Measurements from ENCODE around the gene COMT. TPM values are rescaled to one million over a fixed set of nuclear protein-coding genes. Genes with fewer than 3 reads are reported as not detected.

COMT gene
- total RNA-seq, 3 donors from 2014 or later (not counting 1 experiment from before 2014, with no cell fraction given), result 37.5 to 56.2 (median 38.2) TPM

DNA sequence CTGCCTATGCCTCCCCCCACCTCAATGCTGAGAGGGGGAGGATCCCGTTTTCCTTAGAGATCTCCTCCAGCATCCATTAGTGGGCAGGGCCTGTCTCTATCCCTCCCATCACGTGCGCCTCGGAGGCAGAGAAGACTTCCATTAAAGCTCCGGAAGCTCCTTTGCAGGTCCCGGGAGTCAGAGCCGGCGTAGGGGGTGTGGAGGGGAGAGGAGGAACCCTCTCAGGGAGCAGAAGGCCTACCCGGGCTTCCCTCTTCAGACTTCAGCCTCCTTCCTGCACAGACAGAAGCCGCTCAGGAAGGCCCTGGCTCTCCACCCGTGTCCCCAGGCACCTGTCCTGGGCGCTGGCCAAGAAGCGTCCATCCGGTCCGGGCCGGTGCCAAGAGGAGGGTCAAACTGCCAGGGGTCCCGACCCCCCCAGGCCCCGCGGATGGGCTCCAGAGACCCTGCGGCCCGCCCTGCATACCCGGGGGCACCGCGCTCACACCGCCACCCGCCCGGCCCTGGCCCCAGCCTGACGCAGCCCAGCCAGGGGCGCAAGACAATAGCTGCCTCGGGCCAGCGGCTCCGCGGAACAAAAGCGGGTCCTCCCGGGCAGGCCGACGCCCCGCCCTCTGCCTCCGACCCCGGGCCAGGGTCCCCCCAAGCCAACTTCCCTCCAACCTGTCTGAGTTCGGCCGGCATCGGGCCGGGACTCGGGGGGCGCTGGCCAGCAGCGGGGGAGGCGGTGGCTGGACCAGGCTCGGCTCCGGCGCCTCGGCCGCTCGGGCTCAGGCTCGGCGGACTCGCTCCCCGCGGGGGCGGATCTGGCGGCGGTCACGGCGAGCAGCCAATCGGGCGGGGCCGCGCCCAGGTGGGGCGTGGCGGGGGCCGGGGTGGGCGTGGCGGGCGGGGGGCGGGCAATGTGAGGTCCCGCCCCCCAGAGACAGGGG, 45.1 kb downstream of the COMT start:
- 3% methylated on average over 72 of the region's 76 CpGs for WGBS (ENCODE audit: insufficient coverage)
- Mint-ChIP-seq H3K36me3 (no peaks in the 10 kb centered on the region), H3K4me1 (peaks cover 0 to 16% of the 10 kb centered on the region in 2 donors), H3K27me3 (ENCODE audit: low read depth in 2 of 2) (no peaks in the 10 kb centered on the region), H3K4me3 (peak overlapping the region; percentile 75), H3K27ac (no peak overlapping the region), H3K9me3 (no peaks in the 10 kb centered on the region)
- Histone ChIP-seq H3K36me3 (ENCODE audit: control insufficient read depth, insufficient read depth, low read length) (no peaks in the 10 kb centered on the region), H3K27me3 (ENCODE audit: control insufficient read depth, insufficient read depth, low read length) (no peaks in the 10 kb centered on the region), H3K27ac (ENCODE audit: low read length) (no peak overlapping the region), H3K4me3 (ENCODE audit: low read length) (peak overlapping the region; percentile 40), H3K9me3 (ENCODE audit: control insufficient read depth, insufficient read depth, low read length) (no peaks in the 10 kb centered on the region), H3K4me1 (ENCODE audit: control insufficient read depth, insufficient read depth, low read length) (peaks cover 27% of the 10 kb centered on the region)
- intact Hi-C loops (cut with micrococcal nuclease), result loop anchor here (2.0 kb wide), 1 partner anchor 30 kb away; the partner anchor contains the start of gene ARVCF
- ATAC-seq, result peak; percentile 91 to 98 (median 97)
- peak; percentile 71 to 79 for DNase-seq
- TF ChIP-seq, protein P1, sequence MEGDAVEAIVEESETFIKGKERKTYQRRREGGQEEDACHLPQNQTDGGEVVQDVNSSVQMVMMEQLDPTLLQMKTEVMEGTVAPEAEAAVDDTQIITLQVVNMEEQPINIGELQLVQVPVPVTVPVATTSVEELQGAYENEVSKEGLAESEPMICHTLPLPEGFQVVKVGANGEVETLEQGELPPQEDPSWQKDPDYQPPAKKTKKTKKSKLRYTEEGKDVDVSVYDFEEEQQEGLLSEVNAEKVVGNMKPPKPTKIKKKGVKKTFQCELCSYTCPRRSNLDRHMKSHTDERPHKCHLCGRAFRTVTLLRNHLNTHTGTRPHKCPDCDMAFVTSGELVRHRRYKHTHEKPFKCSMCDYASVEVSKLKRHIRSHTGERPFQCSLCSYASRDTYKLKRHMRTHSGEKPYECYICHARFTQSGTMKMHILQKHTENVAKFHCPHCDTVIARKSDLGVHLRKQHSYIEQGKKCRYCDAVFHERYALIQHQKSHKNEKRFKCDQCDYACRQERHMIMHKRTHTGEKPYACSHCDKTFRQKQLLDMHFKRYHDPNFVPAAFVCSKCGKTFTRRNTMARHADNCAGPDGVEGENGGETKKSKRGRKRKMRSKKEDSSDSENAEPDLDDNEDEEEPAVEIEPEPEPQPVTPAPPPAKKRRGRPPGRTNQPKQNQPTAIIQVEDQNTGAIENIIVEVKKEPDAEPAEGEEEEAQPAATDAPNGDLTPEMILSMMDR (IDR thresholded peaks at IDR 0.05), result no peak

GRCh38 chr22:19987394-19988306, 46.1 kb downstream of the COMT start:
- Histone ChIP-seq H3K27ac (ENCODE audit: low read length) (no peak overlapping the region), H3K9me3 (ENCODE audit: control insufficient read depth, insufficient read depth, low read length) (no peaks in the 10 kb centered on the region), H3K36me3 (ENCODE audit: control insufficient read depth, insufficient read depth, low read length) (no peaks in the 10 kb centered on the region), H3K4me1 (ENCODE audit: control insufficient read depth, insufficient read depth, low read length) (peaks cover 27% of the 10 kb centered on the region), H3K27me3 (ENCODE audit: control insufficient read depth, insufficient read depth, low read length) (no peaks in the 10 kb centered on the region), H3K4me3 (ENCODE audit: low read length) (no peak overlapping the region)
- 80% methylated on average over 23 of the region's 24 CpGs for WGBS (ENCODE audit: insufficient coverage)
- H3K36me3 Mint-ChIP-seq, result no peaks in the 10 kb centered on the region
- DNase-seq (no peak), ATAC-seq (no peak)
- H3K27me3 Mint-ChIP-seq (ENCODE audit: low read depth in 2 of 2), result no peaks in the 10 kb centered on the region
- peak overlapping the region; percentile 69 for H3K4me3 Mint-ChIP-seq
- TF ChIP-seq, protein P1 (IDR thresholded peaks at IDR 0.05), result no peak
- no peaks in the 10 kb centered on the region for H3K9me3 Mint-ChIP-seq
- H3K27ac Mint-ChIP-seq, result no peak overlapping the region
- peaks cover 0 to 16% of the 10 kb centered on the region in 2 donors for H3K4me1 Mint-ChIP-seq
- intact Hi-C loops (cut with micrococcal nuclease), result loop anchor here (2.0 kb wide), 1 partner anchor 29 kb away; the partner anchor contains the start of gene ARVCF

GRCh38 chr22:19988331-19988808, 46.8 kb downstream of the COMT start:
- Mint-ChIP-seq H3K27ac (no peak overlapping the region), H3K36me3 (no peaks in the 10 kb centered on the region)
- WGBS (ENCODE audit: insufficient coverage), result 92% methylated on average over 9 of the region's 9 CpGs

More at GRCh38 chr22:19988331-19988808, 46.8 kb downstream of the COMT start:
- Mint-ChIP-seq H3K9me3 (no peaks in the 10 kb centered on the region), H3K4me1 (peaks cover 0 to 16% of the 10 kb centered on the region in 2 donors), H3K4me3 (peak overlapping the region; percentile 69), H3K27me3 (ENCODE audit: low read depth in 2 of 2) (no peaks in the 10 kb centered on the region)
- no peaks in the 10 kb centered on the region for H3K9me3 ChIP-seq (ENCODE audit: control insufficient read depth, insufficient read depth, low read length)
- no peaks in the 10 kb centered on the region for H3K27me3 ChIP-seq (ENCODE audit: control insufficient read depth, insufficient read depth, low read length)
- intact Hi-C loops (cut with micrococcal nuclease), result no loop called here
- H3K4me3 ChIP-seq (ENCODE audit: low read length), result no peak overlapping the region
- TF ChIP-seq, protein P1 (IDR thresholded peaks at IDR 0.05), result no peak
- peaks cover 27% of the 10 kb centered on the region for H3K4me1 ChIP-seq (ENCODE audit: control insufficient read depth, insufficient read depth, low read length)
- no peak overlapping the region for H3K27ac ChIP-seq (ENCODE audit: low read length)
- H3K36me3 ChIP-seq (ENCODE audit: control insufficient read depth, insufficient read depth, low read length), result no peaks in the 10 kb centered on the region
- DNase-seq, result no peak
- ATAC-seq, result no peak
